IMR-90 (cell line): ENCODE data around the gene FRMPD3. TPM values are rescaled to one million over a fixed set of nuclear protein-coding genes. Genes with fewer than 3 reads are reported as not detected.

ENCODE experiments used
- ATAC-seq: fragments of 200-7000 bp; cut with Tn5 transposase; 2 replicates; pipeline ENCODE4 v1.9.1; 2020; ENCODE audit warnings: low read depth, mild to moderate bottlenecking, moderate library complexity
- BruUV-seq: library from RNA; stranded (reverse); fragments of 400-500 nt; replicated peaks from 2 replicates; lab custom pipeline; 2021; lab: Mats Ljungman, UMichigan
- CTCF ChIA-PET: fragments of 300-600 bp; formaldehyde crosslinking; extraction: SDS; loops from one replicate; lab custom pipeline; 2021; ENCODE audit warnings: antibody characterized with exemption; lab: Yijun Ruan, JAX
- POLR2A ChIA-PET: fragments of 300-600 bp; sonication (Branson Sonifier 250); formaldehyde crosslinking; loops from one replicate; lab custom pipeline; 2022; ENCODE audit warnings: antibody characterized with exemption; ENCODE audit not compliant: unreplicated experiment; lab: Charles Lee
- DNase-seq: peaks from one replicate; pipeline ENCODE4 v3.0.0; 2013
- H2AFZ ChIP-seq: replicated peaks from 2 replicates; pipeline ENCODE3; 2013; ENCODE audit warnings: low read length, mild to moderate bottlenecking; ENCODE audit not compliant: poor library complexity
- H2AK5ac ChIP-seq: 2 replicates; pipeline ENCODE4 v1.6.1; 2013; ENCODE audit warnings: low read depth, low read length, inconsistent platforms
- H2AK9ac ChIP-seq: replicated peaks from 2 replicates; pipeline ENCODE3; 2013; ENCODE audit warnings: mild to moderate bottlenecking, low read depth, low read length, moderate library complexity; ENCODE audit not compliant: poor library complexity
- H2BK120ac ChIP-seq: 2 replicates; pipeline ENCODE4 v1.6.1; 2013; ENCODE audit warnings: low read depth, low read length, inconsistent platforms
- H2BK15ac ChIP-seq: 3 replicates; pipeline ENCODE4 v1.6.1; 2013; ENCODE audit warnings: low read depth, low read length, inconsistent platforms
- H2BK20ac ChIP-seq: 2 replicates; pipeline ENCODE4 v1.6.1; 2013; ENCODE audit warnings: low read depth, mild to moderate bottlenecking, inconsistent platforms, low read length, moderate library complexity
- H2BK5ac ChIP-seq: 2 replicates; pipeline ENCODE4 v1.6.1; 2013; ENCODE audit warnings: mild to moderate bottlenecking, low read depth, low read length, inconsistent platforms; ENCODE audit not compliant: poor library complexity, severe bottlenecking
- H3K14ac ChIP-seq: replicated peaks from 2 replicates; pipeline ENCODE4 v1.6.1; 2013; ENCODE audit warnings: low read depth, low read length, inconsistent platforms
- H3K18ac ChIP-seq: 2 replicates; pipeline ENCODE4 v1.6.1; 2013; ENCODE audit warnings: low read depth, low read length, control low read depth
- H3K23ac ChIP-seq: 2 replicates; pipeline ENCODE4 v1.6.1; 2013; ENCODE audit warnings: low read depth, low read length, inconsistent platforms
- H3K27ac ChIP-seq: 2 replicates; pipeline ENCODE4 v1.5.1; 2013; ENCODE audit warnings: mild to moderate bottlenecking, control low read depth, low read length; ENCODE audit not compliant: insufficient read depth
- H3K27me3 ChIP-seq: 2 replicates; pipeline ENCODE4 v1.6.1; 2013; ENCODE audit warnings: low read length; ENCODE audit not compliant: control insufficient read depth, insufficient read depth
- H3K36me3 ChIP-seq: 2 replicates; pipeline ENCODE4 v1.6.1; 2013; ENCODE audit warnings: low read length, mixed read lengths; ENCODE audit not compliant: control insufficient read depth, insufficient read depth
- H3K4ac ChIP-seq: 2 replicates; pipeline ENCODE4 v1.6.1; 2013; ENCODE audit warnings: low read depth, low read length, inconsistent platforms
- H3K4me1 ChIP-seq: 2 replicates; pipeline ENCODE4 v1.6.1; 2013; ENCODE audit warnings: low read length, mixed read lengths; ENCODE audit not compliant: control insufficient read depth, insufficient read depth
- H3K4me2 ChIP-seq: 2 replicates; pipeline ENCODE4 v1.6.1; 2013; ENCODE audit warnings: low read depth, mild to moderate bottlenecking, control low read depth, low read length, moderate library complexity
- H3K4me3 ChIP-seq: 2 replicates; pipeline ENCODE4 v1.5.1; 2013; ENCODE audit warnings: low read depth, mild to moderate bottlenecking, control low read depth, low read length, moderate library complexity; ENCODE audit not compliant: insufficient read depth
- H3K56ac ChIP-seq: 2 replicates; pipeline ENCODE4 v1.6.1; 2013; ENCODE audit warnings: low read length, inconsistent platforms; ENCODE audit not compliant: insufficient read depth; ENCODE audit errors: extremely low read depth
- H3K79me1 ChIP-seq, 2 experiments: 2 replicates each; pipeline ENCODE4 v1.6.1; 2013; ENCODE audit warnings: low read length in 2 of 2, inconsistent platforms in 1 of 2, low read depth in 1 of 2
- H3K9ac ChIP-seq: 2 replicates; pipeline ENCODE4 v1.6.1; 2013; ENCODE audit warnings: low read depth, low read length, control low read depth
- H3K9me1 ChIP-seq: 2 replicates; pipeline ENCODE4 v1.6.1; 2013; ENCODE audit warnings: low read length, inconsistent platforms; ENCODE audit not compliant: insufficient read depth
- H3K9me3 ChIP-seq: 2 replicates; pipeline ENCODE4 v1.6.1; 2013; ENCODE audit warnings: low read length; ENCODE audit not compliant: control insufficient read depth, insufficient read depth
- H4K20me1 ChIP-seq: 2 replicates; pipeline ENCODE4 v1.6.1; 2013; ENCODE audit warnings: low read length, inconsistent platforms; ENCODE audit not compliant: insufficient read depth
- H4K5ac ChIP-seq: 2 replicates; pipeline ENCODE4 v1.6.1; 2013; ENCODE audit warnings: mild to moderate bottlenecking, low read depth, low read length, control low read depth
- H4K8ac ChIP-seq, 2 experiments: 2 replicates each; pipeline ENCODE4 v1.6.1; 2013; ENCODE audit warnings: low read depth in 2 of 2, low read length in 2 of 2, control low read depth in 1 of 2, inconsistent platforms in 1 of 2
- H4K91ac ChIP-seq: 2 replicates; pipeline ENCODE4 v1.6.1; 2013; ENCODE audit warnings: low read depth, low read length, inconsistent platforms; ENCODE audit not compliant: insufficient read depth
- NFE2L2 ChIP-seq: fragments of 150-350 bp; IDR thresholded peaks from 2 replicates; pipeline ENCODE4 v1.6.1; 2016; ENCODE audit warnings: low read depth, mild to moderate bottlenecking, low read length
- WGBS, 2 experiments: methylation state at CpG; one replicate each; pipeline versions ENCODE4 v1.1.5 to v1.1.7; 2013; ENCODE audit warnings: missing lambda C conversion rate in 2 of 2; ENCODE audit not compliant: insufficient read length in 1 of 2; ENCODE audit errors: extremely low coverage in 2 of 2; 5-methylcytosine and 5-hydroxymethylcytosine counted together
- dilution Hi-C: fragments of 300-500 bp; cut with HindIII; formaldehyde crosslinking; loops from one replicate; pipeline ENCODE4 v1.14.3; 2018; ENCODE audit warnings: low sequenced_read_pairs; ENCODE audit not compliant: unreplicated experiment
- in situ Hi-C: fragments of 300-500 bp; cut with MboI; formaldehyde crosslinking; loops from 3 replicates; pipeline ENCODE4 v1.14.3; 2019; ENCODE audit warnings: low sequenced_read_pairs, inconsistent platforms, mixed read lengths
- intact Hi-C: fragments of 100-400 bp; cut with micrococcal nuclease; formaldehyde crosslinking; loops from 2 replicates; pipeline ENCODE4 v1.10.0; 2022
- polyA plus RNA-seq, 3 experiments: library from polyadenylated mRNA; depleted of rRNA; stranded (reverse); fragments of >200 nt; gene quantifications; 2 replicates each; pipeline ENCODE4 v1.2.3, GENCODE V29; 2012; ENCODE audit warnings: low replicate concordance in 1 of 3
- total RNA-seq: library from RNA; depleted of rRNA; stranded (reverse); fragments of >200 nt; gene quantifications from 2 replicates; pipeline ENCODE4 v1.2.3, GENCODE V29; 2012

The FRMPD3 gene
- total and polyA plus RNA-seq, 2 of the 4 experiments (the other 2 are of a cell fraction), result under 0.01 to 0.19 TPM

- no peak for TF ChIP-seq NFE2L2
- Histone ChIP-seq H3K4me2 (no peak overlapping the region), H3K36me3 (no peaks in the 10 kb centered on the region), H3K4me3 (no peak overlapping the region), H3K18ac (no peak overlapping the region), H2BK15ac (no peak overlapping the region), H2BK20ac (no peak overlapping the region), H2AK5ac (no peak overlapping the region), H3K4ac (no peak overlapping the region), H3K9me3 (no peaks in the 10 kb centered on the region), H4K8ac (no peak overlapping the region), H3K4me1 (no peaks in the 10 kb centered on the region), H2AFZ (no peak overlapping the region), H3K27ac (no peak overlapping the region), H3K27me3 (peaks cover 45% of the 10 kb centered on the region), H2BK120ac (no peak overlapping the region), H2BK5ac (no peak overlapping the region), H3K23ac (no peak overlapping the region), H2AK9ac (no peak overlapping the region), H3K9me1 (no peaks in the 10 kb centered on the region), H3K9ac (no peak overlapping the region), H4K91ac (no peak overlapping the region), H3K56ac (no peak overlapping the region), H4K5ac (no peak overlapping the region), H3K14ac (no peak overlapping the region), H3K79me1 (no peaks in the 10 kb centered on the region), H4K20me1 (no peaks in the 10 kb centered on the region)
- WGBS, 2 experiments, result no CpG with 5 or more reads among the region's 3 CpGs
- ChIA-PET POLR2A (no interaction called here), CTCF (no interaction called here)
- dilution Hi-C loops, result no loop called here
- ATAC-seq, result no peak
- intact Hi-C loops, result no loop called here
- no TSS peak for BruUV-seq
- in situ Hi-C loops, result no loop called here
- no peak for DNase-seq
Observed at GRCh38 chrX:107442914-107443527, 6.4 kb upstream of the FRMPD3 start.
